ENCODE data around the gene ARHGEF3.
A peak's percentile ranks its signal among the peaks of the same experiment; 100 is the strongest.

Gene ARHGEF3

DNA sequence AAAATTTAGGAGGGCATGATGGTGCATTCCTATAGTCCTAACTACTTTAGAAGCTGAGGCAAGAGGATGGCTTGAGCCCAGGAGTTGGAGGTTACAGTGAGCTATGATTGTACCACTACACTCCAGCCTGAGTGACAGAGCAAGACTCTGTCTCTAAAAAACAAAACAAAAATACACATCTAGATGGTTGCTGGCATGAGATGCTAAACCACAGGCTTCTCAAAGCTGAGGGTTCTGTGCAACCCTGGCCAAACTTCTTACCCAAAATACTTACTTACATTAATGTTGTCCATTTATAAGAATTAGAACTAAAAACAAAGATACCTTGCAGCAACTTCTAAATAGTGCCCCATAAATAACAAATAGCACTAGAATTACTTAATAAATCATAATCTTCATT lies 14.3 kb upstream of the ARHGEF3 start:
- Mint-ChIP-seq H3K27me3 (no peaks in the 10 kb centered on the region), H3K4me1 (peaks cover 80% of the 10 kb centered on the region), H3K36me3 (ENCODE audit: insufficient read depth) (peaks cover 2% of the 10 kb centered on the region), H3K27ac (ENCODE audit: low read depth) (peak overlapping the region; percentile 44), H3K4me3 (no peak overlapping the region), H3K9me3 (no peaks in the 10 kb centered on the region)
- no peak for ATAC-seq (replicated peaks; ENCODE audit: extremely low read depth, poor library complexity, severe bottlenecking)
- no peak for DNase-seq (ENCODE audit: low spot score in 2 of 2)

DNA sequence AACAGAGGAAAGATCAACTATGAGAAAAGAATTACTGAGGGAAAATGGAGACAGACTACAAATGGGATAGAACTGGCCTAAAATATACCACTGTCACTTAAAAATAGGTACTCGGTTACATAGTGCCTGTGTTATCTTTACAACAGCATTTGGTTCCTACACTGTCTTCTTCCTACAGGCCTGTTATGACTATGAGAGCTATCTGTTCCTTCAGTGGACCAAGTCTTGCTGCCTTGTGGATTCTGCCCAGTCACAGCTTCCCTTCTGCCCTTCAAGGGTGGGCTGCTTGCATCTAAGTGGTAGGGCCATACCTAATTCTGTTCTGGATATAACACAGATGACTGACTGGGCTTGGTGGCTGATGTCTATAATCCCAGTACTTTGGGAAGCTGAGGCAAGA lies 13.8 kb upstream of the ARHGEF3 start:
- ATAC-seq (replicated peaks; ENCODE audit: extremely low read depth, poor library complexity, severe bottlenecking) = no peak
- peaks cover 82% of the 10 kb centered on the region for H3K4me1 Mint-ChIP-seq
- H3K27me3 Mint-ChIP-seq = no peaks in the 10 kb centered on the region
- no peaks in the 10 kb centered on the region for H3K9me3 Mint-ChIP-seq
- H3K4me3 Mint-ChIP-seq = no peak overlapping the region
- peak overlapping the region; percentile 44 for H3K27ac Mint-ChIP-seq (ENCODE audit: low read depth)
- no peak for DNase-seq (ENCODE audit: low spot score in 2 of 2)
- peaks cover 2% of the 10 kb centered on the region for H3K36me3 Mint-ChIP-seq (ENCODE audit: insufficient read depth)

DNA sequence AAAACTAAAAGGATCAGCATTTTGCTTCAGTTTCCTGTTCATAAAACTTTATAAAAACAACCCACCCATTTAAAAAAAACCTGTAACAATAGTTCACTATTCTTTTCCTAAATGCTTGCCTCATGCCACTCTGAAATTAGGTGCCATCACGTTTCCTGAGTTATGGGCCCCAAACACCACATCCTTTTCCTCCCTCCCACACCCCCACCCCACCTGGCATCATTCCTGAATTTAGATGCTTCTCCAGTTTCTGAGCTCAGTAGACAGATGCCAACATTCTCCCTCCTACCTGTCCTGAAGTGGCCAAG lies 11.9 kb upstream of the ARHGEF3 start:
- ATAC-seq (replicated peaks; ENCODE audit: extremely low read depth, poor library complexity, severe bottlenecking) (no peak), DNase-seq (ENCODE audit: low spot score in 2 of 2) (no peak)
- Mint-ChIP-seq H3K4me1 (peaks cover 70% of the 10 kb centered on the region), H3K27ac (ENCODE audit: low read depth) (peak overlapping the region; percentile 80), H3K36me3 (ENCODE audit: insufficient read depth) (no peaks in the 10 kb centered on the region), H3K4me3 (no peak overlapping the region), H3K9me3 (no peaks in the 10 kb centered on the region), H3K27me3 (no peaks in the 10 kb centered on the region)

DNA sequence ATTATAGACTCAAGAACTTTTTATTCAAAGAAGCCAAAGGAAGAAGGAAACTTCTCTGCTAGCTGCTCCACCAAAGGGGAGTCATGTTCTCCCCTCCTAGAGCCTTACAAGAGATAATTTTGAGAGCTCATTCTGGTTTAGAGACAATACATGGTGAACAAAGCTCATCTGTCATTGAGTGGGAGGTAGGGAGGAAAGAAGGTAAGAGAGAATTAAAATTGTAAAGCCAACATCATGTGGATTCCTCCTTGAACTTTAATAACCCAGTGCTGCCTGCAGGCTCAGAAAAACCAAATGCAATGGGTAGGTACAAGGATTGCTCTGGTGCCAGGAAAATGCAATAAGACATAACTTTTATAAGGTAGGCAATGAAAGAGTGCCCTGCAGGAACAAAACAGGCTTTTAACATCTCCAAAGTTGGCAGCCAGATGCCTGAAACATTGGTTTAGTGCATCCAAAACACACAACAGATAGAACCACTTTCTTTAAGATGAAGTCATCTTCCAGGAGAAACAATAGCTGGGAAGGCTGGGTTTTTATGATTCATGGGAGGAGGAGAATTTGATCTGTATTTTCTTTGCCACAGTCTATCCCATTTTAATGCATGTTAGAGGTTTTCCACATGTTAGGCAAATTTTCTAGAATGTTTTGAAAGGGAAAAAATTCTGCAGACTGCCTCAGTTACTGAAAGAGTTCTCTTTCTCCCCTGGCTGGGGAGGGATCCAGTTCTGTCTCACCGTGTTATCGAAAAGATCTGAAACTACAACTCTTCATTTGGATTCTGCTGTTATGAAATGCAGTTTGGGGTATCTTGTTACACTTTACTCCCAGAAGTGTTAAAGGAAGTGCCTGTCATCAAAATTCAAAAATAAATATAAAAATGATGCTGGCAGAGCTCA lies 11.3 kb upstream of the ARHGEF3 start:
- Mint-ChIP-seq H3K4me1 (peaks cover 64% of the 10 kb centered on the region), H3K9me3 (no peaks in the 10 kb centered on the region), H3K4me3 (peak overlapping the region; percentile 41), H3K36me3 (ENCODE audit: insufficient read depth) (no peaks in the 10 kb centered on the region), H3K27me3 (no peaks in the 10 kb centered on the region), H3K27ac (ENCODE audit: low read depth) (peak overlapping the region; percentile 80)
- DNase-seq (ENCODE audit: low spot score in 2 of 2) (no peak), ATAC-seq (replicated peaks; ENCODE audit: extremely low read depth, poor library complexity, severe bottlenecking) (no peak)

DNA sequence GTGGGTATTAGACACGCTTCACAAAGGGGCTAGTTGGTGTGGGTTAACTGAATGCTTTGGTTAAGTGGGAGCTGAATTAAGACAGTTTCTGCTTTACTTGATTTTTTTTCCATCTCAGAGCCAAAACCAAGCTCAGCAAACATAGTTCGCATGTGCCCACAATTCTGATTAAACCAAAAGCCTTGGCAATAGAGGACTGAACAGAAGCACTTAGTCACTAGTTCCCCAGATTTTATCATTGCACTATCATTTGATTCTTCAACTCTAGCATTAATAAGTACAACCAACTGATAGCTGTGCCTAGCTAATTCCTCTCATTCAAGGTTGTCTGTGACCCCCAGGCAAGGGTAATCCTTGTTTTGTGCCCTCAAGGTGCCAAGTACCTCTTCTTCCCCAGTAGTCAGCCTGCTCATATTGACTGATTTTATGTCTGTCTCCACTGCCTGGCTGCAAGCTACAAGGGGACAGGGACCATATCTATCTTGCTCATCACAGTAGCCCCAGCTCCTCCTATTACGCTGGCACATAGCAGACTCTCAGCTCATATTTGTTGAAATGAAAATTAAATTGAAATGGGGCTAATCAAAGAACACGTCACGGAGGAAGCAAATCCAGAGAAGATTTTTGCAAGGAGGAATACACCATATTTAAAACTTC lies 9.9 kb upstream of the ARHGEF3 start:
- Mint-ChIP-seq H3K4me3 (no peak overlapping the region), H3K9me3 (no peaks in the 10 kb centered on the region), H3K36me3 (ENCODE audit: insufficient read depth) (no peaks in the 10 kb centered on the region), H3K27me3 (no peaks in the 10 kb centered on the region), H3K27ac (ENCODE audit: low read depth) (peak overlapping the region; percentile 80), H3K4me1 (peaks cover 59% of the 10 kb centered on the region)
- DNase-seq (ENCODE audit: low spot score in 2 of 2) = no peak
- no peak for ATAC-seq (replicated peaks; ENCODE audit: extremely low read depth, poor library complexity, severe bottlenecking)

DNA sequence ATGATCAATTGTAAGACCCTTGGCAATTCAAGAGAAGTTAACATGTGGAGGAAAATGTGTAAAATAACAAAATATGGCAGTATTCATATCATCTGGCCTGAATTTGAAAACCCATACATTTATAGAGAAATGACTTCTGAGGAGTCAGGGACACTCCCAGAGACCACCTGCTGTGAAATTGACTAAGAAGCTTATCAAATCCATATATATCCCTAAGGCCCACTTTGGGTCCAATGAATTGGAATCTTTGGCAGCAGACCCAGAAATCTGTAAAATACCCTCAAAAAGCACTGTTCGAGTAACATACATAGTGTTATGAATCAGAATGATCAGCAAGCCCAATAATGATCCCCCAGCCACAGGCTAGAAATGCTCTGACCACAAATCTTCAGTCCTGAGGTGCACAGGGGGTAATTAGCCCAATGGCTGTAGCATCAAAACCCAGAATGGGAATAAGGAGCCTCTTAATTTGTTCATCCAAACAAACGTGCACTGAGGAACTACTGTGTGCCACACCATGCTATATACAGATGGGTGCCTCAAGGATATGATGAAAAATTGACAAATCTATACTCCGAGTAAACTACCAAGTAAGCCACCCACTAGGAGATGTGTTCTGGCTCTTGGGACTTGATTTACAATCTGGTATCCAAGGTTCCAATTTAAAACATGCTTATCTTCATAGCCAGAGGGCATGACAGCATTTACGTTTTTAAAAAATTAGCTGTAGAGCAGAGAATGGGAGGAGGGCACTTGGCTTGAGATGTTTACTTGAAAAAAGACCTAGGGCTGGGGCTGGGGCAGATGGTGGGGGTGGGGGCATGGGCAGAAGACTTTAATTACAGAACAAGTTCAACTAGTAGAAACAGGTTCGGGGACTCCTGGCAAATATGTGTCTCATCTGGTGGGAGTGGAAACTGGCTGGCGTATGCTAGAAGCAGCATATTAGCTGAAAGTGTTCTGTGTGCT lies 9.1 kb upstream of the ARHGEF3 start:
- no peak overlapping the region for H3K27ac Mint-ChIP-seq (ENCODE audit: low read depth)

DNA sequence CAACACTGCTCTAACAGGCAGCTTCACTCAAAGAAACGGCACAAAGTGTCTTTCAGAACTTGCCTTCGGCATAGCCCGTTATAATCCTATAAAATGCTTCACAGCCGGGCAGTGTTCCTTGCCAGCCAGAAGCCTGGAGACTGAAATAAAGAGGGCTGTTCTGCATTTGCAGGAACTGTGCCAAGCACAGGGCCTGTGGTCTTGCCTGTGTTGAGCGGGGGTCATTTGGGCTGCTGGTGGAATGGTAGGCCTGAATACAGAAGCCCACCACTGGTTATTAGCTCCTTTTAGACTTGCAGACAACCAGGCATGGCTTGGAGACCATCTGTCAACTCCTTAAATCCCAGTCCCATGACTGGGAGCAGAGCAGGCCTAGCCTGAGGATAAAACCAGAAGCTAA lies 4.7 kb upstream of the ARHGEF3 start:
- Mint-ChIP-seq H3K9me3 (no peaks in the 10 kb centered on the region), H3K36me3 (ENCODE audit: insufficient read depth) (peaks cover 3% of the 10 kb centered on the region)
- ATAC-seq (replicated peaks; ENCODE audit: extremely low read depth, poor library complexity, severe bottlenecking) = no peak

More for the DNA sequence above, 9.1 kb upstream of the ARHGEF3 start:
- H3K4me3 Mint-ChIP-seq = no peak overlapping the region
- no peak for DNase-seq (ENCODE audit: low spot score in 2 of 2)
- no peaks in the 10 kb centered on the region for H3K9me3 Mint-ChIP-seq
- no peaks in the 10 kb centered on the region for H3K27me3 Mint-ChIP-seq
- H3K36me3 Mint-ChIP-seq (ENCODE audit: insufficient read depth) = no peaks in the 10 kb centered on the region
- H3K4me1 Mint-ChIP-seq = peaks cover 51% of the 10 kb centered on the region
- ATAC-seq (replicated peaks; ENCODE audit: extremely low read depth, poor library complexity, severe bottlenecking) = no peak

DNA sequence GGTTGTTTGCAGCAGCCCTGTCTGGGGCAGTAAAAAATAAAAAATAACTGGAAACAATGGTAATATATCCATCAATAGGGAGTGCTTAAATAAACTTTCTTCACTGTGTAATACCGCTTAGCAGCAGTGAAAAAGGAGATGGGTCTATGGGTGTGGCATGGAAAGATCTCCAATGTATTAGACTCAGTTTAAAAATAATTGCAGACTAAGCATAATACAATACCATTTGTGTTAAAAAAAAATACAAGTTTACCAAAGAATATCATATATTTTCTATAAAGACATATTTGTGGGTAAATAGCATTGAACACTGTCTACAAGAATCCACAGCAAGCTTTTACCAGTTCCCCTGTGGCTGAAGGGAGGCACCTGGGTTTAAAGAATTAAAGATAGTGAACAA lies 1.0 kb upstream of the ARHGEF3 start:
- Mint-ChIP-seq H3K9me3 (no peaks in the 10 kb centered on the region), H3K27me3 (no peaks in the 10 kb centered on the region), H3K4me1 (peaks cover 52% of the 10 kb centered on the region), H3K36me3 (ENCODE audit: insufficient read depth) (peaks cover 15% of the 10 kb centered on the region), H3K27ac (ENCODE audit: low read depth) (no peak overlapping the region), H3K4me3 (peak overlapping the region; percentile 95)
- DNase-seq (ENCODE audit: low spot score in 2 of 2) (no peak), ATAC-seq (replicated peaks; ENCODE audit: extremely low read depth, poor library complexity, severe bottlenecking) (no peak)

More for the DNA sequence above, 4.7 kb upstream of the ARHGEF3 start:
- DNase-seq (ENCODE audit: low spot score in 2 of 2) = no peak
- H3K4me3 Mint-ChIP-seq = no peak overlapping the region
- H3K27ac Mint-ChIP-seq (ENCODE audit: low read depth) = no peak overlapping the region
- peaks cover 28% of the 10 kb centered on the region for H3K4me1 Mint-ChIP-seq
- no peaks in the 10 kb centered on the region for H3K27me3 Mint-ChIP-seq

DNA sequence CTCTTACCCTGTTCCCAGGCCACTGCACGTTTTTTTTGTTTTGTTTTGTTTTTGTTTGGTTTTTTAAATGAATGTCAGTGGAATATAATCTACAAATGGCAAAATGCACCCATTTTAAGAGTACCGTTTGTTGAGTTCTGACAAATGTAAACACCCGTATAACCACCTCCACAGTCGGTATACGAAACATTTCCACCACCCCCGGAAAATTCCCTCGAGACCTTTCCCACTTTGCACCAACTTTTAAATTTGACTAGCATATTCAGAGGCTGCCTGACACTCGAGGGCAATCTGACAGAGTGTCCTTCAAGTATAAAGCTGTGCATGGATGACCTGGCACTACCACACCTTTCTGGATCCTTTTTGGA lies 613 bp upstream of the ARHGEF3 start:
- Mint-ChIP-seq H3K27me3 (no peaks in the 10 kb centered on the region), H3K27ac (ENCODE audit: low read depth) (peak overlapping the region; percentile 96), H3K4me3 (peak overlapping the region; percentile 95), H3K9me3 (no peaks in the 10 kb centered on the region), H3K36me3 (ENCODE audit: insufficient read depth) (peaks cover 15% of the 10 kb centered on the region), H3K4me1 (peaks cover 51% of the 10 kb centered on the region)
- no peak for ATAC-seq (replicated peaks; ENCODE audit: extremely low read depth, poor library complexity, severe bottlenecking)
- no peak for DNase-seq (ENCODE audit: low spot score in 2 of 2)

DNA sequence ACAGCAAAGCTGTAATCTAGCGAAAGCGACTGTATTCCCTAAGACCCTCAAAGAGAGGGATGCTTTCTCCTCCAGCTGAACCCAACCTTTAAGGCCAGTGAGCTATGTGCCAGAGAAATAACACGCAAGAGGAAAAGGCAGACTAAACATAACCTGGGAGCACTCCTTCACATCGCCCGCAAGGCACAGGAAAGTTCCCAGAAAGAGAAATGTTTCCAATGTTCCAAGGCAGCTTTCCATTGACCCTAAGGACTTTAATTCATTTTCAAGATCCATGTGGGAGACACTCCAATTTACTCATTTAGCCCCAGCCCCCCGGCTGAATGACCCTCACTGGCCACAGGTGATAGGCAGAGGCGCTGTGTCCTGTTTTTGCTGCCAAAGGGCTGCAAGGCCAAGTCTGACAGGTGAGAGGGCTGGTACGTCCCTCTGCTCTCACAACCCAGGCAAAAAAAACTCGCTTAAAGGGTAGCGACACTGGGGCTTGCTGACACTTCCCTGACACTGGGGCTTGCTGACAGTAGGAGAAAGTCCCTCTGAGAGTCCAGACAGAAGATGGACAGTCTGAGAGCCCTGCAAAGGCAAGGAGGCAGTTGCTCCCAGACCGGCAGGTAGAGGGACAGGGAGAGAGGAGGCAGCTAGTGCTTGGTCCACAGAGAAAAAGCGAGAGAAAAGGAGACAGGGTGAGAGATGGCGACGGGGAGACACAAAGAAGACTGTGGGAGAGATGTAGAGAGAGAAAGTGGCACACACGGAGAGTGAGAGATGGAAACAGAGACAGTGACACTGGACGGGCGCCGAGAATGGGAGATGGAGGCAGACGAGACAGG lies 702 bp downstream of the ARHGEF3 start:
- ATAC-seq (replicated peaks; ENCODE audit: extremely low read depth, poor library complexity, severe bottlenecking) (peak; percentile 35), DNase-seq (ENCODE audit: low spot score in 2 of 2) (peak in 1 of 2 donors; percentile 28)
- Mint-ChIP-seq H3K27me3 (no peaks in the 10 kb centered on the region), H3K9me3 (no peaks in the 10 kb centered on the region), H3K4me1 (peaks cover 60% of the 10 kb centered on the region), H3K4me3 (peak overlapping the region; percentile 95), H3K27ac (ENCODE audit: low read depth) (peak overlapping the region; percentile 96), H3K36me3 (ENCODE audit: insufficient read depth) (peaks cover 19% of the 10 kb centered on the region)

DNA sequence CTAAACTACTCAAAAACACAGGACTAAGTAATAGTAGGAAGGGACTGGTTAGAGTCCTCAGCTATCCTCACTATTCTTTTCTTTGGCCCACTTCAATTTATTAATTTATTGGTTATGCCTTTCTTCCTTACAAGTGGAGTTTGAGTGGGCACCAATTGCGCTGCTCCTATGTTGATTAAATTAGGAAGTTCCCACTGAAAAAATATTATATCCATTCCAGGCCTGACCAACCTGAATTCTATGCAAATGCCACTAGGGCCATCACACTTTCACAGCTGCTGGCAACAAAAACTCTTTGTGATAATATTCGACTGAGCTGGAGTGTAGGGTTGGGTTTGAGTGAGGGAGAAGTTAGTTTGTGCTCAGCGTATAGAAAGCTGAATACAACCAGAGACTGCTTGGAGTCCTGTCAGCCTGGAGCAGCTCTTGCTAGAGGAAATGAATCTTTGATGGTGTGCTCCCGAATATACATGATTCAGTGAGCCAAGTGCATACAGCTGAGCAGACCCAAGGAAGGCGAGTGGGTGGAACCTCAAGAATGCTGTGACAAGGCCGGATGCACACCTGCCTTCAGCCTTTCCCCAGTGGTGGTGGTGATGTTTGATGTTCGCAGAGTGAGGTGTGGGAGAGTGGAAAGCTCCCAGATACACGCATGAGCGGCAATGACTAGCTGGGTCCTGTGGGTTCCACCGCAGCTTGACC lies 1.5 kb downstream of the ARHGEF3 start:
- H3K27me3 Mint-ChIP-seq = no peaks in the 10 kb centered on the region
- peak; percentile 42 for ATAC-seq (replicated peaks; ENCODE audit: extremely low read depth, poor library complexity, severe bottlenecking)
- peaks cover 68% of the 10 kb centered on the region for H3K4me1 Mint-ChIP-seq

More for the DNA sequence above, 1.5 kb downstream of the ARHGEF3 start:
- peak; percentile 33 to 43 for DNase-seq (ENCODE audit: low spot score in 2 of 2)
- H3K9me3 Mint-ChIP-seq = no peaks in the 10 kb centered on the region
- H3K36me3 Mint-ChIP-seq (ENCODE audit: insufficient read depth) = peaks cover 25% of the 10 kb centered on the region
- H3K27ac Mint-ChIP-seq (ENCODE audit: low read depth) = peak overlapping the region; percentile 96
- peak overlapping the region; percentile 95 for H3K4me3 Mint-ChIP-seq

Data from central memory CD8-positive, alpha-beta T cell (primary cell).